HEK293 (cell line): ENCODE results near the gene TRAPPC2L.

Experiments
- GLIS1 ChIP-seq: fragments of 450-650 bp; formaldehyde crosslinking; IDR thresholded peaks from 2 replicates; pipeline ENCODE4 v1.5.1; 2016; ENCODE audit warnings: missing biosample characterization, missing genetic modification characterization
- GLIS2 ChIP-seq: fragments of 450-650 bp; formaldehyde crosslinking; IDR thresholded peaks from 2 replicates; pipeline ENCODE4 v1.5.1; 2016; ENCODE audit warnings: missing biosample characterization, missing genetic modification characterization
- HIC1 ChIP-seq: fragments of 450-650 bp; formaldehyde crosslinking; IDR thresholded peaks from 2 replicates; pipeline ENCODE4 v1.5.1; 2016; ENCODE audit warnings: missing biosample characterization, missing genetic modification characterization
- KLF8 ChIP-seq: fragments of 450-650 bp; formaldehyde crosslinking; IDR thresholded peaks from 2 replicates; pipeline ENCODE4 v1.5.1; 2016; ENCODE audit warnings: missing biosample characterization, missing genetic modification characterization
- PRDM2 ChIP-seq: fragments of 450-650 bp; formaldehyde crosslinking; IDR thresholded peaks from 2 replicates; pipeline ENCODE4 v1.5.1; 2016; ENCODE audit warnings: missing biosample characterization, missing genetic modification characterization, borderline replicate concordance
- SCRT1 ChIP-seq: fragments of 450-650 bp; formaldehyde crosslinking; IDR thresholded peaks from 2 replicates; pipeline ENCODE4 v1.5.1; 2016; ENCODE audit warnings: missing biosample characterization, missing genetic modification characterization, borderline replicate concordance
- ZNF16 ChIP-seq: fragments of 450-650 bp; formaldehyde crosslinking; IDR thresholded peaks from 2 replicates; pipeline ENCODE4 v1.5.1; 2016; ENCODE audit warnings: low read depth, missing biosample characterization, missing genetic modification characterization
- ZNF18 ChIP-seq: fragments of 450-650 bp; formaldehyde crosslinking; IDR thresholded peaks from 2 replicates; pipeline ENCODE4 v1.5.1; 2016; ENCODE audit warnings: missing biosample characterization, missing genetic modification characterization
- ZNF184 ChIP-seq: fragments of 450-650 bp; IDR thresholded peaks from 2 replicates; pipeline ENCODE4 v1.5.1; 2018; ENCODE audit warnings: missing biosample characterization, mild to moderate bottlenecking, missing genetic modification characterization
- ZNF211 ChIP-seq: fragments of 450-650 bp; formaldehyde crosslinking; IDR thresholded peaks from 2 replicates; pipeline ENCODE4 v1.5.1; 2016; ENCODE audit warnings: low read depth, missing biosample characterization, missing genetic modification characterization
- ZNF394 ChIP-seq: fragments of 450-650 bp; formaldehyde crosslinking; IDR thresholded peaks from 2 replicates; pipeline ENCODE4 v1.5.1; 2016; ENCODE audit warnings: missing biosample characterization, missing genetic modification characterization, mild to moderate bottlenecking, moderate library complexity, borderline replicate concordance
- ZNF426 ChIP-seq: fragments of 450-650 bp; formaldehyde crosslinking; IDR thresholded peaks from 2 replicates; pipeline ENCODE4 v1.5.1; 2017; ENCODE audit warnings: missing biosample characterization, missing genetic modification characterization, mild to moderate bottlenecking, inconsistent platforms, moderate library complexity
- ZNF433 ChIP-seq: fragments of 450-650 bp; formaldehyde crosslinking; IDR thresholded peaks from 2 replicates; pipeline ENCODE4 v1.5.1; 2016; ENCODE audit warnings: missing biosample characterization, missing genetic modification characterization, low read depth
- ZNF449 ChIP-seq: fragments of 450-650 bp; formaldehyde crosslinking; IDR thresholded peaks from 2 replicates; pipeline ENCODE4 v1.5.1; 2017; ENCODE audit warnings: missing biosample characterization, mild to moderate bottlenecking, missing genetic modification characterization, moderate library complexity
- ZNF692 ChIP-seq: fragments of 450-650 bp; formaldehyde crosslinking; IDR thresholded peaks from 2 replicates; pipeline ENCODE4 v1.5.1; 2016; ENCODE audit warnings: missing biosample characterization, missing genetic modification characterization
- ZNF792 ChIP-seq: fragments of 450-650 bp; formaldehyde crosslinking; IDR thresholded peaks from 2 replicates; pipeline ENCODE4 v1.5.1; 2016; ENCODE audit warnings: missing biosample characterization, missing genetic modification characterization
- ZSCAN16 ChIP-seq: fragments of 450-650 bp; formaldehyde crosslinking; IDR thresholded peaks from 2 replicates; pipeline ENCODE4 v1.5.1; 2016; ENCODE audit warnings: missing biosample characterization, missing genetic modification characterization
- ZSCAN30 ChIP-seq: fragments of 450-650 bp; IDR thresholded peaks from 2 replicates; pipeline ENCODE4 v1.5.1; 2018; ENCODE audit warnings: missing biosample characterization, mild to moderate bottlenecking, missing genetic modification characterization, moderate library complexity
- TF ChIP-seq, protein P1 (sequence below): fragments of 450-650 bp; formaldehyde crosslinking; IDR thresholded peaks from 2 replicates; pipeline ENCODE4 v1.5.1; 2016; ENCODE audit warnings: missing biosample characterization, missing genetic modification characterization
- TF ChIP-seq, protein P2 (sequence below): fragments of 450-650 bp; formaldehyde crosslinking; IDR thresholded peaks from 2 replicates; pipeline ENCODE4 v1.5.1; 2017; ENCODE audit warnings: missing biosample characterization, missing genetic modification characterization

Gene TRAPPC2L

DNA sequence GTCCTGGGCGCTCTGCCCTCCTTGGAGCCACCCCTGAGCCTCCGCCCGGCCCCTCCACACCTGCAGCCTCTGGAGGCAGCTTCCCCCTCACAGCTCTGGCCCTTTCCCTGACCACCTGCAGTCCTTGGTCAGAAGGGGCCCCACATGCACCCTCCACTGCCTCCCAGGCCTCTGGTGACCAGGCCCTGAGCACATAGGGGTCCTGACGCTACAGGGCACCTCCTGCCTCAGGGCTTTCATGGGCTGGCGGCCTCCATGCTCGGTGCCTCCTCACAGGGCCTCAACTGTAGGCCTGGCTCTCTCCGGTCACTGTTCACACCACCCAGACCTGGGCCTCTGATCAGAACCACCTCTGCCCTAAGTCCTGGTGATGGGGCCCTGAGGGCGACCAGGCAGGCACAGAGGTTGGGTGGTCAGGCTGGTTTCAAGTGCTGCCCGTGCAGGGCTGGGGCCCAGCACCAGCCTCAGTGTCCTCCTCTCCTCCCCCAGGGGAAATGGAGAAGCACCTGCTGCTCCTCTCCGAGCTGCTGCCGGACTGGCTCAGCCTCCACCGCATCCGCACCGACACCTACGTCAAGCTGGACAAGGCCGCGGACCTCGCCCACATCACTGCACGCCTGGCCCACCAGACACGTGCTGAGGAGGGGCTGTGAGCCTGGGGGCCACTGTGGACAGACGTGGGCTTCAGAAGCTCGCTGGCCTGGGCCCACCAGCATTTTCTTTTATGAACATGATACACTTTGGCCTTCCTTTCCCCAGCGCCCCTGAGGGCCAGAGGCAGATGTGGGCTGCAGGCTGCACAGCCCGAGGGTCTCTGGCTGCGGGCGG lies 49.1 kb upstream of the TRAPPC2L start (continued):
- TF ChIP-seq ZSCAN30 (tag by site-specific recombination) = no peak
- TF ChIP-seq PRDM2 (tag by site-specific recombination) = no peak
- peak; percentile 78 for TF ChIP-seq ZNF692
- peak; percentile 52; the same call in 1 of the 2 replicates for TF ChIP-seq ZNF394 (tag by site-specific recombination)
- TF ChIP-seq SCRT1 (tag by site-specific recombination) = 0 out of 2 replicates have a peak, but pooled peaks have one; percentile 44
- TF ChIP-seq GLIS1 (tag by site-specific recombination) = peak; percentile 13; the same call in 1 of the 2 replicates
- no peak for TF ChIP-seq ZSCAN16 (tag by site-specific recombination)
- no peak for TF ChIP-seq GLIS2 (tag by site-specific recombination)
- TF ChIP-seq ZNF16 (tag by site-specific recombination) = no peak
- TF ChIP-seq ZNF211 (tag by site-specific recombination) = no peak
- TF ChIP-seq, protein P1, sequence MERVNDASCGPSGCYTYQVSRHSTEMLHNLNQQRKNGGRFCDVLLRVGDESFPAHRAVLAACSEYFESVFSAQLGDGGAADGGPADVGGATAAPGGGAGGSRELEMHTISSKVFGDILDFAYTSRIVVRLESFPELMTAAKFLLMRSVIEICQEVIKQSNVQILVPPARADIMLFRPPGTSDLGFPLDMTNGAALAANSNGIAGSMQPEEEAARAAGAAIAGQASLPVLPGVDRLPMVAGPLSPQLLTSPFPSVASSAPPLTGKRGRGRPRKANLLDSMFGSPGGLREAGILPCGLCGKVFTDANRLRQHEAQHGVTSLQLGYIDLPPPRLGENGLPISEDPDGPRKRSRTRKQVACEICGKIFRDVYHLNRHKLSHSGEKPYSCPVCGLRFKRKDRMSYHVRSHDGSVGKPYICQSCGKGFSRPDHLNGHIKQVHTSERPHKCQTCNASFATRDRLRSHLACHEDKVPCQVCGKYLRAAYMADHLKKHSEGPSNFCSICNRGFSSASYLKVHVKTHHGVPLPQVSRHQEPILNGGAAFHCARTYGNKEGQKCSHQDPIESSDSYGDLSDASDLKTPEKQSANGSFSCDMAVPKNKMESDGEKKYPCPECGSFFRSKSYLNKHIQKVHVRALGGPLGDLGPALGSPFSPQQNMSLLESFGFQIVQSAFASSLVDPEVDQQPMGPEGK = no peak; the same call in 1 of the 2 replicates
- TF ChIP-seq ZNF18 (tag by site-specific recombination) = peak; percentile 88
- no peak for TF ChIP-seq ZNF426 (tag by site-specific recombination)
- no peak for TF ChIP-seq ZNF184 (tag by site-specific recombination)
- no peak for TF ChIP-seq ZNF792 (tag by site-specific recombination)
- 0 out of 2 replicates have a peak, but pooled peaks have one; percentile 10 for TF ChIP-seq HIC1 (tag by site-specific recombination)
- TF ChIP-seq, protein P2, sequence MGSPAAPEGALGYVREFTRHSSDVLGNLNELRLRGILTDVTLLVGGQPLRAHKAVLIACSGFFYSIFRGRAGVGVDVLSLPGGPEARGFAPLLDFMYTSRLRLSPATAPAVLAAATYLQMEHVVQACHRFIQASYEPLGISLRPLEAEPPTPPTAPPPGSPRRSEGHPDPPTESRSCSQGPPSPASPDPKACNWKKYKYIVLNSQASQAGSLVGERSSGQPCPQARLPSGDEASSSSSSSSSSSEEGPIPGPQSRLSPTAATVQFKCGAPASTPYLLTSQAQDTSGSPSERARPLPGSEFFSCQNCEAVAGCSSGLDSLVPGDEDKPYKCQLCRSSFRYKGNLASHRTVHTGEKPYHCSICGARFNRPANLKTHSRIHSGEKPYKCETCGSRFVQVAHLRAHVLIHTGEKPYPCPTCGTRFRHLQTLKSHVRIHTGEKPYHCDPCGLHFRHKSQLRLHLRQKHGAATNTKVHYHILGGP (tag by site-specific recombination) = no peak
- no peak; the same call in 1 of the 2 replicates for TF ChIP-seq KLF8
- no peak for TF ChIP-seq ZNF449 (tag by site-specific recombination)
- no peak for TF ChIP-seq ZNF433 (tag by site-specific recombination)
- TF ChIP-seq, all 188 proteins: peak for 8
